GM23338 (cell line): Measurements from ENCODE around the gene MAGED2. TPM values are rescaled to one million over a fixed set of nuclear protein-coding genes. Genes with fewer than 3 reads are reported as not detected.

Experiments
- CREB1 ChIP-seq: fragments of 250-450 bp; sonication (Bioruptor Pico); IDR thresholded peaks from 2 replicates; pipeline ENCODE4 v1.5.0; 2020; ENCODE audit warnings: low read depth, mild to moderate bottlenecking, moderate library complexity
- ZNF114 ChIP-seq: fragments of 250-450 bp; sonication (Bioruptor Pico); IDR thresholded peaks from 2 replicates; pipeline ENCODE4 v1.5.0; 2020; ENCODE audit warnings: mild to moderate bottlenecking, moderate library complexity
- polyA plus RNA-seq: library from polyadenylated mRNA; unstranded; fragments of >200 nt; fragmentation: Nextera tagmentation; extraction: Ambion mirVana; gene quantifications from 2 replicates; pipeline ENCODE4 v1.2.1, GENCODE V29; 2016
- small RNA-seq: library from RNA; depleted of rRNA; stranded (forward); fragments of <200 nt; gene quantifications from one replicate; pipeline ENCODE3, GENCODE V24; 2014; ENCODE audit warnings: low replicate concordance
- total RNA-seq: library from RNA; depleted of rRNA; stranded (reverse); fragments of >200 nt; shearing (Covaris generic); gene quantifications from 2 replicates; pipeline ENCODE4 v1.2.3, GENCODE V29; 2014; rRNA removed

Gene MAGED2
- total and polyA plus RNA-seq, 2 experiments from 2014 or later: 96.7 to 203 TPM

- TF ChIP-seq CREB1 (CRISPR knock-in tag) (no peak), ZNF114 (CRISPR knock-in tag) (no peak)
Measured at GRCh38 chrX:54865208-54865607, 57.7 kb downstream of the MAGED2 start (continued).

Small RNA genes within 50 kb of the gene (small RNA-seq; reads per million reads assigned to genes)
- not detected for gene AL049732.1
- gene SNORA11: 3.2 reads per million, percentile 89 among the genes with 10 or more reads in this experiment

Other genes starting within 250 kb of the MAGED2 start
- not detected in 2 replicates for gene ITIH6, start 9.5 kb upstream of the MAGED2 start, total RNA-seq
- gene ITIH6, start 9.5 kb upstream of the MAGED2 start, polyA plus RNA-seq: not detected in 2 replicates
- gene TRO, start 113.1 kb downstream of the MAGED2 start, total RNA-seq: 52.2 and 53.4 TPM in 2 replicates
- 32.6 and 36.8 TPM in 2 replicates for gene TRO, start 113.1 kb downstream of the MAGED2 start, polyA plus RNA-seq
- gene PFKFB1, start 186.4 kb downstream of the MAGED2 start, total RNA-seq: not detected in 2 replicates
- not detected in 2 replicates for gene PFKFB1, start 186.4 kb downstream of the MAGED2 start, polyA plus RNA-seq
- gene APEX2, start 192.6 kb downstream of the MAGED2 start, total RNA-seq: 15.0 and 20.1 TPM in 2 replicates
- gene APEX2, start 192.6 kb downstream of the MAGED2 start, polyA plus RNA-seq: 9.6 and 10.0 TPM in 2 replicates
- gene ALAS2, start 223.2 kb downstream of the MAGED2 start, total RNA-seq: 0.50 TPM in 1 of 2 replicates, not detected in the other
- 0.23 TPM in 1 of 2 replicates, not detected in the other for gene ALAS2, start 223.2 kb downstream of the MAGED2 start, polyA plus RNA-seq